ACHN (cell line): ENCODE data around the gene HMX1.

Experiments used
- DNase-seq: peaks from one replicate; pipeline ENCODE4 v3.0.0-alpha.2; 2015
- in situ Hi-C: cut with HindIII; loops from 2 replicates; pipeline ENCODE4 v1.10.0; 2017; ENCODE audit warnings: low sequenced_read_pairs, low pct_ligation_motif_present, low pct_unique_long_range_greater_than_20kb

HMX1 gene

DNA sequence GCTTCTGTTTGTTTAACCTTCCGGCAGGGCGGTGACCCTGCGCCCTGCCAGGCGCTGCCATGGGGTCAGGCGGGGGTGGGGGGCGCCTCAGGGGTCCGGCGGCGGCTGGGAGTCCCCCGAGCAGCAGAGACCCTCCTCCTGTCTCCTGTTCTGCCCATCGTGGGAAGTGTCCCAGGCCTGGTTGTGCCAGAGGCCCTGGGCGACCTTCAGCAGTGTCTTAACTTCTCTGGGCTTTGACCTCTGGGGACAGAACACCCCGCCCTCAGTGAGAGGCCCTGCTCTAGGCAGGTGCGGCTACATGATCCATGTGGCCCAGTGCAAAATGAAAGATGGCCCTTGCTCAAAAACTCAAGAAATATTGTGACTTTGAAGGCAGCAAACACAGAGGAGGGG lies 22.8 kb upstream of the HMX1 start:
- no peak for DNase-seq
- in situ Hi-C loops: no loop called here

DNA sequence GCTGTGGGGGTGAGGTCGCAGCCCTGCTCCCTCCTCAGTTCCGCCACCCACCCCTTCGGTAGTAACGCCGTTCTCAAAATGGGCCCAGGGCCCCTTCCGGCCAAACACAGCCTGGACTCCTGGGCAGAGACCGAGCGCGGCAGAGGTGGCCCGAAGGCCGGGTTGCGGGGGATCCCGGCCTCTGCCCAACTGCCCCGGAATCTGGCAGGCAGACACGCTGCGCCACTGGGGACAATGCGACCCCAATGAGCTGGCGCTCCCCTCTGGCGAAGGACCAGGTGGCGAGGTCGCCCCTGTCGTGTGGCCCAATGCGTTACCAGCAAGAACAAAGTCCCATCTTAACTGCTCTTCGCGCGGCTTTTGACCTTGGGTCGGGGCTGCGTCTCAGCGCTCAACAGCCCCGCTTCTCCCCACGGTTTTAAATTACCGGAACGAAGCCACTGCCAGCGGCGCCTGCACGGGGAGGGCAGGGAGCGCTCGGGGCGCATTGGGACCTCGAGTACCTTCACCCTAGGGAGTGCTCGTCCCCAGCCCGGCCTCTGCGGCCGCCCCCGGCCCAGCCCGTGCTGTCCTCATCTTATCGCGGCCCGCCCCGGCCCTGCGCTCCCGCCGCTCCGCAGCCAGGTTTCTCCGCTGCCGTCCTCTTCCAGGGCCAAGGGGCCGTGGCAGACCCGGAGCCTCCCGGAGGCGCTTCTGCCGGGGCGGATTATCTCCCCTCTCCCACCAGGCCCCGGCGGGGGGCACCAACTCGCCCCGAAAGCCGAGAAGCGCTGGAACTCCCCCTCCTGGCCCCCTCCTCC lies 22.2 kb upstream of the HMX1 start:
- no peak for DNase-seq
- in situ Hi-C loops: no loop called here

DNA sequence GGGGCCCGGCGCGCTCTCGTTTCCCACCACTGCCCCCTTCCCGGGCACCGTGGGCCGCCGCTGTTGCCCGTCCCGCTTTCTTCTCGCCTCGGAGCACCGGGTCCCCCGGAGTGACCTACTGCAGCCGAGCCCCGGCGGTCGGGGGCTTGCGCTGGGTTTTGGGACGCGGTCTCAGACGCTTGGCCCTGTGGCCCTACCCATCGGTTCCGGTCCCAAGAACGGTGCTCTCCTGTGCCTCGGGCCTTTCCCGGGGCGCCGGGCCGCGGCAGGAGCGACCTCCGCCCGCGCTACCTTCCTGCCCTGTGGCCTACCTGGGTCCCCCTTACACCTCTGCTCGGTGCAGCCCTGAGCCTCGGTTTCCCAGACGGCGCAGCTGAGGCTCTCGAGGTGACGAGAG lies 21.6 kb upstream of the HMX1 start:
- no peak for DNase-seq
- in situ Hi-C loops: no loop called here

DNA sequence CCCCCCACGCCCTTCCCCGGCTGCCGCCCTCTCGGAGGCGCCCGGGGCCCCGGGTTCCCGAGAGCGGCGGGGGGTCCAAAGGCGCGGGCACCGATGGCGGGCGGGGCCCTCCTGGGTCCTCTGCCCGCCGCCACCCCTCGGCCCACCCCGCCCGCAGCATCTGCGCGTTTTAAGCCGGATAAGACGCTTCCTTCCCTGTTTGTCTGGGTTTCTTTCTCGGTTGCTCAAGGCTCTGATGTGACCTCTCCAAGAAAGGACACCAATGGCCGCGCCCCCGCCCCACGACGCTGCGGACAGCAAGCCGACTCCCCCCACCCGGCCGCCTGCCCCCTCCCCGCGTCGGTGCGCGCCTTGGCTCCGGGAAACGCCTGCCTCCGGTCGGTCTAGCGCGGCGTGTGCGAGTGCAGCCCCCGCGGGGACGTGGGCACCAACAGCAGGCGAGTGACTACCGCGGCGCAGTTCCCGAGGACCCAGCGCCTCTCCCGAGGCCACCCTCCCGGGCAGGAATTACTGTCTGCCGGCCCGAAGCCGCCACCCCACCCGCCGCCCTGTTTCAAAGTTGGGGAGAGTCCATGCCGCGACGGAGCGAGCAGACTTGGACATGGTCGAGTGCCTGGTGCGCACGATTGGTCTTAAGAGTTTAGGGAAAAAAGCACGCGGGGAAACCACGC lies 21.1 kb upstream of the HMX1 start:
- no peak for DNase-seq
- in situ Hi-C loops: no loop called here

DNA sequence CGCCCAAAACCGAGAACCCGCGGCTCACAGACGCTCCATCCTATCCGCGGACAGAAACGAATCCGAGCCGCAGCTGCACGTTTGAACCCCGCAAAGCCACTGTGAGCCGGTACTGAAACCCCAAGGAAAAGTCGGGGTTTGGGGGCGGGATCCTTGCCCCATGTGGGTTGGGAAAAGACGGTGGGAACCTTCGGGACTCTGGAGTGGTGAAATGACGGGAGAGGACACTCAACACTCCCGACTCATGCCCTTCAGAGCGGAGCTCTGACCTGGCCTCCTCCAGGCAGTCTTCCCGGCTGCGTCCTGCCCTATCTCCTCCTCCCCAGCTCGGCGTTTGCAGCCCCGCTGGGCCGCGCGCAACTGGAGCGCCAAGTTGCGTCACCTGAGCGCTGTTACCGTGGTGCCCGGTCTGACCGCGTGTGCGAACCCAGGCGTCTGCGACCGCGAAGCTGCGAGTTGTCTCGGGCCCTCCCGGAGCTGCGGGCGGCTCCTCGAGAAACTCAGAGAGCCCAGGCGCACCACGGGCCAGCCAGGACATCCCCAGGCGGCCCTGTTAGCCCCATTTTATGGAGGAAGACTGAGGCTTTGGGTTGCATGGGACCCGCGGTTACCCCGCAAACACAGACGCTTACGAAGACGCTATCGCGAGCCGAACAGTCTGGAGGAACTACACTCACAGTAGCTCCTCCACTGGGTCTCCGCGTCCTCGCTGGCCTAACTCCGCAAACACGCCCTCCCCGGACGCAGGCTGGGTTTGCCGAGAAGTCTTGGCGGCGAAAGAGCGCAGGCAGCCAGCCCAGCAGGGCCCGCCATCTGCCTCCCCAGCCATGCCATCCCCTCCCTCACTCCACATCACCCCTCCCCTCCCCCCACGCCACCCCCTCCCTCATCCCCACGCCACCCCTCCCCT lies 20.3 kb upstream of the HMX1 start:
- DNase-seq: no peak
- in situ Hi-C loops: no loop called here

DNA sequence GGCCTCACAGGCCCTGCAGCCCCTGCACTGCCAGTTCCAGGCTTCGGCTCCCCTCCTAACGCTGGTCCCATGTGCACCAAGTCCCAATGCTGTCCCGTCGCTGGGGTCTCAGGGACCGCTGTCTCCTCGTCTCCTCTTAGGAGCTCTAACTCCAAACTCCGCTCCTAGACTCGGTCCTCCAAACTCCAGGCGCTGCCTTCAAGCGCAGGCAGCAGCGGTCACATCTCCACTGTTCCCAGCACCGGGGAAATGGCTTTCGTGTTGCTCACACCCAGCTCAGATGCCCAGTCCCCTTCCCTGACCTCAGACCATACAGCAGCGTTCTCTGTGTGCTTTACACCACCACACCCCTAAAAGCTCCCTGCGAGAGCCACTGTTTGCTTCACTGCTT lies 19.6 kb upstream of the HMX1 start:
- no peak for DNase-seq
- in situ Hi-C loops: no loop called here

DNA sequence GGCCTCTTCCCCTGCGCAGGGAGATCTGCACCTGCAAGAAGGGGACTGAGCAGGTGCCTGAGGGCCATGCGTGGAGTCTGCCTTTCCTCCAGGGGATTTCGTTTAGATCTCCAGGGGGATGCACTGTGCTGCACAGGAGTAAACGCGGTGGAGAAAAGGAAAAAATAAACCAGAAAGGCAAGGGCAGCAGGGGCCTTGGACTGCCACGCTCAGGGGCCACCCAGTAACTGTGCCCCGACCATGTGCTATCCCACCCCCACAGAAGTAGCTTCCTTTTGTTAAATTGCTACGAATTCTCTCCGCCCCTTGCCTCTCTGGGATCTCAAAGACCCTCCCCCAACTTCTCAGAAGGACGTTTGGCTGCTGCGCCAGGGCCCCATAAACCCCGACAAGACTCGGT lies 17.2 kb upstream of the HMX1 start:
- in situ Hi-C loops: no loop called here
- no peak for DNase-seq

DNA sequence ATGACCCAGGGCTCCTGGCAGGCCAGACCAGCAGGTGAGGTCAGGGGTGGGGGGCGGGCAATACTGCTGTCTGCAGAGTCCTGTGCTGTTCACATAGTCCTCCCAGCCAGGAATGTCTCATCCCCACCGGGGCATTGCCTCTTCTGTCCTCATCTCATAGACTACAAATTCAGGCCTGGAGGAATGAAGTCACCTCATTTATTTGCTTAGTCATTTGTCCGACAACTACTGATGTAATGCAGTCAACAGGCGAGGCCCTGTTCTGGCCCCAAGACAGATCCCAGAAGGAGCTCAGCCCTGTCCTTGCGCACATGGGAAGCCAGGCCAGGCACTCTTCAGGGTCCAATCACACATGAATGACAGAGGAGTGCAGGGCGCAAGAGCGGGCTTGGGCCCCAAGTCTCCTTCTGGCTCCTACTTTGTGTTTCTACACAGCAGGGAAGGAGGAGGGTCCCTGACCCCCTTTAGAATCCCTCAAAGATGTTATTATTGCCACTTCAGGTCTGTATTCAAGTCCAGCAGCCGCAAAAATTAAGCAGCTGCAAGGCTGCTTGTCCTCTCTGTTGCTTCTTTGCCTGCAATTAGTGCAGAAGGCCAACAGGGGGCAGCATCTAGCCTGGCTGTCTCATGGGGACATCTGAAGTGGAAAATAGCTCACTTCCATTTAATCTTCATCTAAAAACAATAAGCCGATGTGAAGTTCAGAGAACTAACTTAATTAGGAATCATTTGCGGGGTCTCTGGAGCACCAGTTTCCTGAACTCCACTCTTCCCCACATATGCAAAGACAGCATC lies 15.2 kb upstream of the HMX1 start:
- in situ Hi-C loops: no loop called here
- no peak for DNase-seq

DNA sequence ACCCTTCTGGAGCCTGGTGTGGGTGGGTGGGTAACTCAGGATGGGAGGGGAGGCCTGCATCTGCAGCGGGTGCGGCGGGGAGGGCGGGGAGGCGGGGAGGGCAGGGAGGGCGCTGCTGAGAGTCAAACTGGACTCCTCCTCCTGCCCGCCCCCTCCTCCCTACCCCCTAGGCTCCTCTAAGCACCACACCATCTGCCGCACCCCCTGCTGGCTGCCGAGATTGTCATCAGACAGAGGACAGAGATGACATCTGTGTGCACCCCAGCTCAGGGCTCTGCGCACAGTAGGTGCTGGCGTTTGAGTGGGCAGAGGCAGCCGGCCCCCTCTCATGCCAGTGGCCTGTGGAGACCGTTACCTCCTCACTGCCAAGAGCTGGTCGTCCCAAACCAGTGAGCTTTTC lies 10.6 kb upstream of the HMX1 start:
- in situ Hi-C loops: no loop called here
- no peak for DNase-seq

DNA sequence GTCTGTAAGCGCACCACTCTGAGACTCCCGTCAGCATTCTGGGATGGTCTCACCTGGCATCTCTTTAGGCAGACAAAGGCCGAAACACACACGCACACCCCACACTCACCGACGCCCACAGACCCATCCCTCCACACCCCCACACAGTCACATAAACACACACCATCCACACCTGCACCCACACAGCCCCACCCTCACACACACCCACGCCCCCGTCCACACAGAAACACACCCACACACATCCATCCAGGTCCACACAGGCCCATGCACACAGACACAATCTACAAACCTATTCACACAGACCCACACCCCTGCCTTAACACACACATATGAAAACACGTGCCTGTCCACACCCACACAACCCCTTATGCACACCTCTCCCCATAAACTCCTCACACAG lies 9.2 kb upstream of the HMX1 start:
- in situ Hi-C loops: no loop called here
- DNase-seq: no peak

DNA sequence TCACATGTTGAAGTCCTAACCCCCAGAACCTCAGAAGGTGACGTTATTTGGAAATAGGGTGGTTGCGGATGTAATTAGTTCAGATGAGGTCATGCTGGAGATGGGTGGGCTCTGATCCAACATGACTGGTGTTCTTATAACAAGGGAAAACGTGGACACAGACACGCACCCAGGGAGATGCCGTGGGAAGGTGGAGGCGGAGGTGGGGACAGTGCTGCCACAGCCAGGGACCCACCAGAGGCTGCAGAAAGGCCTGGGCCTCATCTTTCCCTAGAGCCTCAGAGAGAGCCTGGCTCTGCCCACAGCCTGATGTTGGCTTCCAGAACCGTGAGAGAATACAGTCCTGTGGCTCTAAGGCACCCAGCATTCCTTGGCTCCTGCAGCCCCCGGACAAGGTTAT lies 7.9 kb upstream of the HMX1 start:
- in situ Hi-C loops: no loop called here
- DNase-seq: no peak

DNA sequence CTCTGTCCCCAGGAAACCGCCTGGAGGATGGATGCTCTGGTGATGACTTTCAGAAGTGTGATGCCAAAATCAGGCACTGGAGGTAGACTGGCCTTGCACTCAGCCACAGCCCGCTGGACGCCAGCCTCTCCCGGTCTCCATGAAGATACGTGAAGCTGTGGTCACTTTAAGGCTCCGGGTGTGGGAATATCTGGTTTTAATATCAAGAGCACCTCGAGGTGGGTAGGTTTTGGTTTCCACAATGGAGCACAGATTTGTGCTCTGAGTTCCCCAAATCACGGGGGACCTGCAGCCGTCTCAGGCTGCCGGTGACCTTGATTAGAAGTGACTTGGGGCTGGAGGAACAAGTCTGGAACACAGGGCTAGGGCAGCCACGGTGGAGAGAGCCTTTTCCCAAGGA lies 6.8 kb upstream of the HMX1 start:
- in situ Hi-C loops: no loop called here
- DNase-seq: no peak

DNA sequence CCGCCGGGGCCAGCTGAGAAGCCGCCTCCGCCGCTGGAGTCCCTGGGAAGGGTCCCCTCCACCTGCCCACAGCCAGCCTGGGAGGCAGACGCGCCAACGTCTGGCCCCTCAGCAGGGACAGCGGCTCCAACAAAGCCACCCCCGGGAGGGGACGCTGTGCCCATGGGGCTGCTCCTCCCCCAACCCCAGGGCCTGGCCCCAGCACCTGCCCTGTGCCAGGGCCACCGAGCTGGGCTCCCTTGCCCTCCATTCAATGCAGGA lies 6.1 kb upstream of the HMX1 start:
- no peak for DNase-seq
- in situ Hi-C loops: no loop called here

DNA sequence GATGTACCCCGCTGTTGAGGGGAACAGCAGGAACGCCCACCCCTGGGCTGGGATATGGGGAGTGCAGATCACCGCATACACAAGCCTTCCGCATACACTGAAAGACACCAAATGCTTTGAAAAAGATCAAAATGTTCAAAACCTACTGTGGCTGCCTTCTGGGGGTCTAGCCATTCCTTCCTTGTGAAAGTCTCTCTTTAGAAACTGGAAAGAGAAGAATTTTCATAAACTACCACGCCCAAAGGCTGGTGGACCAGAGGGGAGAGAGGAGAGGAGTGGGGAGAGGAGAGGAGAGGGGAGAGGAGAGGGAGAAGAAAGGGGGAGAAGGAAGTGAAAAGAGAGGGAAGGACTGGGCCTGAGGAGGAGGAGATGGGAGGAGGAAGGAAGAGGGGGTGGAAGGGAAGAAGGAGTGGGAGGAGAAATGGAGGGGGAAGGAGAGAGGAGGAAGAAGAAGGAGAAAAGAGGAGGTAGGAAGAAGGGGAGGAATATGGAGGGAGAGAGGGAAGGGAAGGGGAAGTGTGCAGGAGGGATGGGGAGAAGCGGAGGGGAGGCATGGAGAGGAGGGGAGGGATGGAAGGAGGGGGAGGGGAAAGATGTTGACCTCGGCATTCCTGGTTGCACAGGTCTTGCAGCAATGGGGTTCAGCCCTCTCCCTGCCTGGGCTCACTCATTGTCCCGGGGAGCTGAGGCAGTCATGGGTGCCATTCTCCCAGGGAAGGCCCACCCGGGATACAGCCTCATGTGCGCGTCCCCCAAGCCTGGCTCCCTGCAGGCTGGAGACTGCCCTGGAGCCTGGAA lies 5.5 kb upstream of the HMX1 start:
- DNase-seq: no peak
- in situ Hi-C loops: no loop called here

DNA sequence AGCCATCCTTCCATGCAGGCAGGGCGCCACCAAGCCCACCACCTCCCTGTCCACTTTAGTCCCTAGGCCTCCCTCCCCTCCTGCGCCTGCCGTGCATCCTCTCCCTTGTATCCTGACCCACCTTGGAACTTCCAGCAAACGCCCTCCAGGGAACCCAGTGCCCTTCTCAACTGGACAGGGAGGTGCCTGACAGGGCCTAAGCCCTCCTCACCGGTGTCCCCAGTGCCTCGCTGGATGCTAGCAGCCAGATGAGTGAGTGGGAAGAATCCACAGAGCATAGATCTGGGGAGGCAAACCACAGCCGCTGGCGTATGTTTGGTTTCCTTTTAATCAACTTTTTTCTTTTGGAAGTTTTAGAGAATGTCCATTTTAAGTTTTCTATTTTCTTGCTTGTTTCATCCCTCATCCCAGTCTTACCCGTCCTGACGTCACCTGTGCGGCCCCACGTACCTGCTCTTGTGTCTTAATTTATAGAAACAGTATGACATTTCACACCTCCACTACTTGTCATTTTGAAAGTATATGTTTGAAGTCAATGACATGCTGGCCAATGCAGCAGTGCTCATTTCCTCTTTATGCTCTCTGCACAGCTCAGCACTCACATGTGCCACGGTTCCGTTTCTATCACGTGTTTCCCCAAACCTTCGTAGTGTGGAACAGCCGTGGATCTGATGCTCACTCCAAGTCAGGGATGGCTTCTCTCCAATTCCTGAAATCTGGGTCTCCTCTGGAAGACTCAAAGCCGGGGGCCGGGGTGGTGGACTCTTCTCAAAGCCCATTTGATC lies 3.4 kb upstream of the HMX1 start:
- DNase-seq: no peak
- in situ Hi-C loops: no loop called here

DNA sequence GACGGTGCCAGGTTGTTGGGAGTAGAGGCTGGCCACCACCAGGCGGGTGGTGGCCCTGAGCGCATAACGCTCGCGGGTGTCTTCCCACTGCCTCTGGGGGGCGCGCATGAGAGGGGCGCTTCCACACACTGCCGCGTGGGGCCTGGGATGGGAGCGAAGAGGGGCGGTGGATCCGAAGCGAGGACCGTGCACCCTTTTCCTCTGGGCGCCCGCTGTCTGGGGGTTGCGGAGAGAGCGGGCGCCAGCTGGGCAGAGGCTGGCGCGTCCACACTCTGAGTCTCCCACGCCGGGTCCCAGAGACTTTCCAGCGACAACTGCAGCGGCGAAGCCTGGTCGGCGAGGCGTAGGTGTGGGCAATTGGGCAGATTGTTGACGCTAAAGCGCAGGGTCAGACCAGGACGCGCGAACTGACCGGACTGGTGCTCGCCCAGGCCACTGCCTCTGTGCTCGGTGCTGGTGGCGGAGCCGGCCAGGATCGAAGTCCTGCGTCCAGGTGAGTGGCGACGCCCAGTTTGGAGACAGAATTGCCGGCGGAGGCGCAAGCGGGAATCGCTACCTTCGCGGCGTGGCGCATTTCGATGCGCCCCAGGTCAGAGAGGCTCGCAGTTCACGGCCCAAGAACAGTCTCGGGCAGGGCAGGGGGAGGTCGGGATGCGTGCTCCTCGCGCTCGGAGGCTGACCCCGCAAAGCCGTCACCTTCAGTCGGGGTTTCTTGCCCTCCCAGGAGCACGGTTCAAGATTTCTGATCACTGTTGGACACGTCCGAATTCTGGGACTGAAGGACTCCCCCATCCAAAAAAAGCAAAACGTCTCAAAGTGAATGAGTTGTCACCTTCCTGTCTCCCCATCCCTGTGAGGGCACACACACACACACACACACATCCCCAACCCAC lies 2.6 kb upstream of the HMX1 start:
- in situ Hi-C loops: no loop called here
- DNase-seq: no peak
